PC-9 (cell line): ENCODE results near the gene CBLN3.

Experiments used
- EZH2 ChIP-seq: fragments of 200-600 bp; sonication (generic); IDR thresholded peaks from 2 replicates; pipeline ENCODE4 v1.8.0; 2017; ENCODE audit warnings: antibody characterized with exemption, low read depth
- TF ChIP-seq, protein P1 (sequence below): fragments of 200-600 bp; sonication (generic); conservative IDR thresholded peaks from 2 replicates; pipeline ENCODE4 v1.6.1; 2017; ENCODE audit warnings: mixed run types, antibody characterized with exemption, mild to moderate bottlenecking, moderate library complexity

DNA sequence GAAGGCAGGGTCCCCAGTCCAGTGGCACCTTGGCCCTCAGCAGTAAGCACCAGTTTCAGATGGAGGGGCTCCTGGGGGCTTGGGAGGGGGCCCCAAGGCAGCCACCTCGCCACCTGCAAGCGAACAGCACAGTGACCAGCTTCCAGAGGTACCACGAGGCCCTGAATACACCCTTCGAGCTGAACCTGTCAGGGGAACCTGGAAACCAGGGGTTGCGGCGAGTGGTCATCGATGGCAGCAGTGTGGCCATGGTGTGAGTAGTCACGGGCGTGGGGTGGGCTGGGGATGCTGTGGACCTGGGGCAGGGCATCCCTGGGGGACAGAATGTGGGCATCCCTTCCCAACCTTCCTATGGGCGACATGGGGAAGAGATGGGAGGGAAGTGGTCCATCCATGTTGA is 19.5 kb downstream of the CBLN3 start:
- TF ChIP-seq, protein P1, sequence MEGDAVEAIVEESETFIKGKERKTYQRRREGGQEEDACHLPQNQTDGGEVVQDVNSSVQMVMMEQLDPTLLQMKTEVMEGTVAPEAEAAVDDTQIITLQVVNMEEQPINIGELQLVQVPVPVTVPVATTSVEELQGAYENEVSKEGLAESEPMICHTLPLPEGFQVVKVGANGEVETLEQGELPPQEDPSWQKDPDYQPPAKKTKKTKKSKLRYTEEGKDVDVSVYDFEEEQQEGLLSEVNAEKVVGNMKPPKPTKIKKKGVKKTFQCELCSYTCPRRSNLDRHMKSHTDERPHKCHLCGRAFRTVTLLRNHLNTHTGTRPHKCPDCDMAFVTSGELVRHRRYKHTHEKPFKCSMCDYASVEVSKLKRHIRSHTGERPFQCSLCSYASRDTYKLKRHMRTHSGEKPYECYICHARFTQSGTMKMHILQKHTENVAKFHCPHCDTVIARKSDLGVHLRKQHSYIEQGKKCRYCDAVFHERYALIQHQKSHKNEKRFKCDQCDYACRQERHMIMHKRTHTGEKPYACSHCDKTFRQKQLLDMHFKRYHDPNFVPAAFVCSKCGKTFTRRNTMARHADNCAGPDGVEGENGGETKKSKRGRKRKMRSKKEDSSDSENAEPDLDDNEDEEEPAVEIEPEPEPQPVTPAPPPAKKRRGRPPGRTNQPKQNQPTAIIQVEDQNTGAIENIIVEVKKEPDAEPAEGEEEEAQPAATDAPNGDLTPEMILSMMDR: no peak
- TF ChIP-seq EZH2: no peak
